ENCODE data around the gene EEFSEC.

Gene EEFSEC

GRCh38 chr3:128353361-128353965, 200.2 kb downstream of the EEFSEC start:
- WGBS (ENCODE audit: extremely low coverage, insufficient coverage, low lambda C conversion rate) = no CpG with 5 or more reads among the region's 8 CpGs
- Histone ChIP-seq H2BK15ac (replicated peaks; ENCODE audit: low read depth) (no peak overlapping the region), H3K4me1 (ENCODE audit: control insufficient read depth, low read depth, low read length) (peaks cover 2% of the 10 kb centered on the region)

GRCh38 chr3:128353991-128354687, 200.9 kb downstream of the EEFSEC start:
- H3K23ac ChIP-seq (ENCODE audit: low read length) = no peak overlapping the region
- WGBS (ENCODE audit: extremely low coverage, insufficient coverage, low lambda C conversion rate) = no CpG with 5 or more reads among the region's 10 CpGs
- no peak overlapping the region for H3K27ac ChIP-seq (ENCODE audit: low read depth, low read length)
- no peaks in the 10 kb centered on the region for H3K79me1 ChIP-seq (ENCODE audit: low read length)
- H4K8ac ChIP-seq (ENCODE audit: low read depth, low read length) = no peak overlapping the region
- no peak overlapping the region for H3K56ac ChIP-seq (ENCODE audit: low read length)
- no peak overlapping the region for H4K5ac ChIP-seq (ENCODE audit: low read length)
- H2BK15ac ChIP-seq (replicated peaks; ENCODE audit: low read depth) = no peak overlapping the region
- H2BK120ac ChIP-seq (ENCODE audit: low read depth, low read length) = no peak overlapping the region
- no peak overlapping the region for H3K9ac ChIP-seq (ENCODE audit: low read length)
- H3K18ac ChIP-seq (ENCODE audit: low read length) = no peak overlapping the region
- no peak for DNase-seq
- H3K27me3 ChIP-seq (ENCODE audit: insufficient read depth, low read length, poor library complexity) = no peaks in the 10 kb centered on the region
- no peak overlapping the region for H2AK5ac ChIP-seq (ENCODE audit: low read length)
- no peaks in the 10 kb centered on the region for H3K36me3 ChIP-seq (ENCODE audit: control insufficient read depth, insufficient read depth, low read length)
- no peak overlapping the region for H3K4me2 ChIP-seq (ENCODE audit: low read length)
- H3K4ac ChIP-seq (ENCODE audit: low read depth, low read length) = no peak overlapping the region
- H2BK5ac ChIP-seq (ENCODE audit: low read length) = no peak overlapping the region
- H3K79me2 ChIP-seq (ENCODE audit: control insufficient read depth, insufficient read depth, low read length) = no peaks in the 10 kb centered on the region
- H3K4me1 ChIP-seq (ENCODE audit: control insufficient read depth, low read depth, low read length) = no peaks in the 10 kb centered on the region
- H3K4me3 ChIP-seq (ENCODE audit: low read length) = no peak overlapping the region

More at GRCh38 chr3:128353361-128353965, 200.2 kb downstream of the EEFSEC start:
- Histone ChIP-seq H3K9ac (ENCODE audit: low read length) (no peak overlapping the region), H2AK5ac (ENCODE audit: low read length) (no peak overlapping the region), H4K5ac (ENCODE audit: low read length) (no peak overlapping the region), H3K18ac (ENCODE audit: low read length) (no peak overlapping the region), H3K79me2 (ENCODE audit: control insufficient read depth, insufficient read depth, low read length) (no peaks in the 10 kb centered on the region), H4K8ac (ENCODE audit: low read depth, low read length) (no peak overlapping the region), H3K56ac (ENCODE audit: low read length) (no peak overlapping the region), H3K27me3 (ENCODE audit: insufficient read depth, low read length, poor library complexity) (no peaks in the 10 kb centered on the region), H3K27ac (ENCODE audit: low read depth, low read length) (no peak overlapping the region), H3K4me3 (ENCODE audit: low read length) (no peak overlapping the region), H3K23ac (ENCODE audit: low read length) (no peak overlapping the region), H3K4me2 (ENCODE audit: low read length) (no peak overlapping the region), H3K4ac (ENCODE audit: low read depth, low read length) (no peak overlapping the region), H3K36me3 (ENCODE audit: control insufficient read depth, insufficient read depth, low read length) (no peaks in the 10 kb centered on the region), H2BK120ac (ENCODE audit: low read depth, low read length) (no peak overlapping the region), H2BK5ac (ENCODE audit: low read length) (no peak overlapping the region), H3K79me1 (ENCODE audit: low read length) (no peaks in the 10 kb centered on the region)
- DNase-seq = no peak

- H3K27ac ChIP-seq (ENCODE audit: low read depth, low read length) = no peak overlapping the region
- H3K23ac ChIP-seq (ENCODE audit: low read length) = no peak overlapping the region
- no peaks in the 10 kb centered on the region for H3K79me2 ChIP-seq (ENCODE audit: control insufficient read depth, insufficient read depth, low read length)
- no CpG with 5 or more reads among the region's 13 CpGs for WGBS (ENCODE audit: extremely low coverage, insufficient coverage, low lambda C conversion rate)
- H2BK120ac ChIP-seq (ENCODE audit: low read depth, low read length) = no peak overlapping the region
- DNase-seq = no peak
- no peaks in the 10 kb centered on the region for H3K27me3 ChIP-seq (ENCODE audit: insufficient read depth, low read length, poor library complexity)
- no peak overlapping the region for H4K5ac ChIP-seq (ENCODE audit: low read length)
- H2BK5ac ChIP-seq (ENCODE audit: low read length) = no peak overlapping the region
- H3K4me1 ChIP-seq (ENCODE audit: control insufficient read depth, low read depth, low read length) = no peaks in the 10 kb centered on the region
- H2BK15ac ChIP-seq (replicated peaks; ENCODE audit: low read depth) = no peak overlapping the region
- H3K4me3 ChIP-seq (ENCODE audit: low read length) = no peak overlapping the region
- no peak overlapping the region for H3K9ac ChIP-seq (ENCODE audit: low read length)
- no peak overlapping the region for H3K56ac ChIP-seq (ENCODE audit: low read length)
- no peaks in the 10 kb centered on the region for H3K36me3 ChIP-seq (ENCODE audit: control insufficient read depth, insufficient read depth, low read length)
- H3K79me1 ChIP-seq (ENCODE audit: low read length) = no peaks in the 10 kb centered on the region
- no peak overlapping the region for H3K4me2 ChIP-seq (ENCODE audit: low read length)
- H3K4ac ChIP-seq (ENCODE audit: low read depth, low read length) = no peak overlapping the region
- H2AK5ac ChIP-seq (ENCODE audit: low read length) = no peak overlapping the region
- no peak overlapping the region for H4K8ac ChIP-seq (ENCODE audit: low read depth, low read length)
- no peak overlapping the region for H3K18ac ChIP-seq (ENCODE audit: low read length)
Measured at GRCh38 chr3:128354788-128355542, 201.7 kb downstream of the EEFSEC start.

GRCh38 chr3:128355543-128355919, 202.2 kb downstream of the EEFSEC start:
- Histone ChIP-seq H3K27me3 (ENCODE audit: insufficient read depth, low read length, poor library complexity) (no peaks in the 10 kb centered on the region), H3K79me1 (ENCODE audit: low read length) (no peaks in the 10 kb centered on the region), H3K4ac (ENCODE audit: low read depth, low read length) (no peak overlapping the region), H3K23ac (ENCODE audit: low read length) (no peak overlapping the region), H3K4me2 (ENCODE audit: low read length) (no peak overlapping the region), H2BK15ac (replicated peaks; ENCODE audit: low read depth) (no peak overlapping the region), H3K36me3 (ENCODE audit: control insufficient read depth, insufficient read depth, low read length) (no peaks in the 10 kb centered on the region), H4K5ac (ENCODE audit: low read length) (no peak overlapping the region), H3K56ac (ENCODE audit: low read length) (no peak overlapping the region), H4K8ac (ENCODE audit: low read depth, low read length) (no peak overlapping the region), H2BK120ac (ENCODE audit: low read depth, low read length) (no peak overlapping the region), H3K18ac (ENCODE audit: low read length) (no peak overlapping the region), H3K4me1 (ENCODE audit: control insufficient read depth, low read depth, low read length) (no peaks in the 10 kb centered on the region), H2BK5ac (ENCODE audit: low read length) (no peak overlapping the region), H3K9ac (ENCODE audit: low read length) (no peak overlapping the region), H3K27ac (ENCODE audit: low read depth, low read length) (no peak overlapping the region), H3K4me3 (ENCODE audit: low read length) (no peak overlapping the region), H2AK5ac (ENCODE audit: low read length) (no peak overlapping the region), H3K79me2 (ENCODE audit: control insufficient read depth, insufficient read depth, low read length) (no peaks in the 10 kb centered on the region)
- WGBS (ENCODE audit: extremely low coverage, insufficient coverage, low lambda C conversion rate) = no CpG with 5 or more reads among the region's 2 CpGs
- DNase-seq = no peak

GRCh38 chr3:128356822-128357221, 203.5 kb downstream of the EEFSEC start:
- H3K36me3 ChIP-seq (ENCODE audit: control insufficient read depth, insufficient read depth, low read length) = no peaks in the 10 kb centered on the region
- H3K4me1 ChIP-seq (ENCODE audit: control insufficient read depth, low read depth, low read length) = no peaks in the 10 kb centered on the region
- no peak for DNase-seq
- no peaks in the 10 kb centered on the region for H3K79me2 ChIP-seq (ENCODE audit: control insufficient read depth, insufficient read depth, low read length)
- no peak overlapping the region for H3K27ac ChIP-seq (ENCODE audit: low read depth, low read length)
- no peak overlapping the region for H2BK120ac ChIP-seq (ENCODE audit: low read depth, low read length)
- no peak overlapping the region for H4K8ac ChIP-seq (ENCODE audit: low read depth, low read length)
- H2AK5ac ChIP-seq (ENCODE audit: low read length) = no peak overlapping the region
- H3K4me2 ChIP-seq (ENCODE audit: low read length) = no peak overlapping the region
- H2BK5ac ChIP-seq (ENCODE audit: low read length) = no peak overlapping the region
- no peak overlapping the region for H3K4me3 ChIP-seq (ENCODE audit: low read length)
- H4K5ac ChIP-seq (ENCODE audit: low read length) = no peak overlapping the region
- WGBS (ENCODE audit: extremely low coverage, insufficient coverage, low lambda C conversion rate) = no CpG with 5 or more reads among the region's 1 CpG
- H2BK15ac ChIP-seq (replicated peaks; ENCODE audit: low read depth) = no peak overlapping the region
- H3K27me3 ChIP-seq (ENCODE audit: insufficient read depth, low read length, poor library complexity) = no peaks in the 10 kb centered on the region
- H3K79me1 ChIP-seq (ENCODE audit: low read length) = no peaks in the 10 kb centered on the region
- no peak overlapping the region for H3K18ac ChIP-seq (ENCODE audit: low read length)
- no peak overlapping the region for H3K56ac ChIP-seq (ENCODE audit: low read length)
- H3K4ac ChIP-seq (ENCODE audit: low read depth, low read length) = no peak overlapping the region
- H3K9ac ChIP-seq (ENCODE audit: low read length) = no peak overlapping the region
- no peak overlapping the region for H3K23ac ChIP-seq (ENCODE audit: low read length)

All from mesendoderm (in vitro differentiated cells).